ENCODE results near the gene SORCS3. TPM values are rescaled to one million over a fixed set of nuclear protein-coding genes. Genes with fewer than 3 reads are reported as not detected.
A peak's percentile ranks its signal among the peaks of the same experiment; 100 is the strongest.

Gene SORCS3
- total RNA-seq, 1 experiment from 2014 or later: not detected

- intact Hi-C loops (cut with micrococcal nuclease): no loop called here
- ChIA-PET POLR2A (interaction anchor here (0.9 kb wide), 1 partner anchor 35 kb away, joined by 3 read pairs; no protein-coding TSS in a partner anchor), CTCF (interaction anchor here (0.6 to 4.8 kb wide), 5 partner anchors 10 to 256 kb away, joined by 3 to 39 read pairs (median 12); no protein-coding TSS in a partner anchor)
- H3K27ac Mint-ChIP-seq (ENCODE audit: low read depth, unreplicated experiment): no peak overlapping the region
- DNase-seq (ENCODE audit: unreplicated experiment): no peak
- TF ChIP-seq CTCF (IDR thresholded peaks at IDR 0.05; ENCODE audit: unreplicated experiment): no peak
- no peaks in the 10 kb centered on the region for H3K27me3 Mint-ChIP-seq (ENCODE audit: insufficient read depth, unreplicated experiment)
- no peaks in the 10 kb centered on the region for H3K9me3 Mint-ChIP-seq (ENCODE audit: unreplicated experiment)
- no peak overlapping the region for H3K4me3 Mint-ChIP-seq (ENCODE audit: unreplicated experiment)
- no TSS peak for BruUV-seq (replicated peaks)
- H3K4me1 Mint-ChIP-seq (ENCODE audit: insufficient read depth, unreplicated experiment): no peaks in the 10 kb centered on the region
- no peaks in the 10 kb centered on the region for H3K36me3 Mint-ChIP-seq (ENCODE audit: insufficient read depth, unreplicated experiment)
These were observed 28.4 kb upstream of the SORCS3 start for GRCh38 chr10:104612571-104613205.

DNA sequence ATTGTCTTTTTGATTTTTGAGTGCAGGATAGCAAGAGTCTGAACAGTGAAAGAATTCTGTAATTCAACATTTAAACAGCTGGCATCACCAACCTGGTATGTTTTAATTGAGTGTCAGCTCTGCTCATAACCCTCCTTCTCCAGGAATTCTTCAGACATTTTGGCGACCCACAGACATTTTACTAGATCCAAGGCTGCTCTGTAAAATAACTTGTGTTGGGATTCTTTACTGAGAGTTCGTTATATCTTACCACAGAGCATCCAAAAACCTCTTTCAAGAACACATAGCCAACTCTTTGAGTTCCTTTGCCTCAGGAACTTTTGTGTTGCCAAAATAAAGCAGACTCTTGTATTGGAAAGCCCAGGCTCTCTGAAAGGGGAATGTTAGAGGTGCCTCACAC is 27.7 kb upstream of the SORCS3 start:
- POLR2A ChIA-PET: interaction anchor here (0.9 kb wide), 1 partner anchor 34 kb away, joined by 3 read pairs; no protein-coding TSS in a partner anchor
- CTCF ChIA-PET: interaction anchor here (0.6 to 4.8 kb wide), 7 partner anchors 11 to 207 kb away, joined by 3 to 39 read pairs (median 6); no protein-coding TSS in a partner anchor

GRCh38 chr10:104614245-104614831 is 26.8 kb upstream of the SORCS3 start:
- no peaks in the 10 kb centered on the region for H3K4me1 Mint-ChIP-seq (ENCODE audit: insufficient read depth, unreplicated experiment)
- H3K9me3 Mint-ChIP-seq (ENCODE audit: unreplicated experiment): no peaks in the 10 kb centered on the region
- no peak overlapping the region for H3K4me3 Mint-ChIP-seq (ENCODE audit: unreplicated experiment)
- peak; percentile 85 for TF ChIP-seq CTCF (IDR thresholded peaks at IDR 0.05; ENCODE audit: unreplicated experiment)
- H3K36me3 Mint-ChIP-seq (ENCODE audit: insufficient read depth, unreplicated experiment): no peaks in the 10 kb centered on the region
- POLR2A ChIA-PET: no interaction called here
- H3K27ac Mint-ChIP-seq (ENCODE audit: low read depth, unreplicated experiment): no peak overlapping the region
- no TSS peak for BruUV-seq (replicated peaks)
- no peaks in the 10 kb centered on the region for H3K27me3 Mint-ChIP-seq (ENCODE audit: insufficient read depth, unreplicated experiment)
- intact Hi-C loops (cut with micrococcal nuclease): loop anchor here (1.0 to 2.0 kb wide), 2 partner anchors 34 to 208 kb away; no protein-coding TSS in a partner anchor
- peak; percentile 59 for DNase-seq (ENCODE audit: unreplicated experiment)
- CTCF ChIA-PET: interaction anchor here (0.6 to 4.8 kb wide), 20 partner anchors 10 to 590 kb away, joined by 3 to 39 read pairs (median 4); no protein-coding TSS in a partner anchor

More for the DNA sequence above, 27.7 kb upstream of the SORCS3 start:
- Mint-ChIP-seq H3K27me3 (ENCODE audit: insufficient read depth, unreplicated experiment) (no peaks in the 10 kb centered on the region), H3K4me1 (ENCODE audit: insufficient read depth, unreplicated experiment) (no peaks in the 10 kb centered on the region), H3K4me3 (ENCODE audit: unreplicated experiment) (no peak overlapping the region), H3K27ac (ENCODE audit: low read depth, unreplicated experiment) (no peak overlapping the region), H3K9me3 (ENCODE audit: unreplicated experiment) (no peaks in the 10 kb centered on the region), H3K36me3 (ENCODE audit: insufficient read depth, unreplicated experiment) (no peaks in the 10 kb centered on the region)
- no TSS peak for BruUV-seq (replicated peaks)
- intact Hi-C loops (cut with micrococcal nuclease): no loop called here
- no peak for TF ChIP-seq CTCF (IDR thresholded peaks at IDR 0.05; ENCODE audit: unreplicated experiment)
- DNase-seq (ENCODE audit: unreplicated experiment): no peak

DNA sequence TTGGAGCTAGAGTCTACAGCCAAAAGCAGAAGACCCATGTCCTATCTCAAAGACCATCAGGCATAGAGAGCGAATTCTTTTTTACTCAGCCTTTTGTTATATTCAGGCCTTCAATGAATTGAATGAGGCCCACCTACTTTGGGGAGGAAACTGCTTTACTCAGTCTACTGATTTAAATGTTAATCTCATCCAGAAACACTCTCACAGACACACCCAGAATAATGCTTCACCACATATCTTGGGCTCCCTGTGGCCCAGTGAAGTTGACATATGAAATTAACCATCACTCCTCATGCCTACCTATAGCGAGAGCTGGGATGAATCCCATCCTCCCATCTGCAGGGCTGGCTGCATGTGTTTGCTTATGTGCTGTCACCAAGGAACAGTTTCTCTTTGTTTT is 26.0 kb upstream of the SORCS3 start:
- intact Hi-C loops (cut with micrococcal nuclease): loop anchor here (2.0 kb wide), 1 partner anchor 208 kb away; no protein-coding TSS in a partner anchor
- no peaks in the 10 kb centered on the region for H3K27me3 Mint-ChIP-seq (ENCODE audit: insufficient read depth, unreplicated experiment)
- no peaks in the 10 kb centered on the region for H3K9me3 Mint-ChIP-seq (ENCODE audit: unreplicated experiment)
- ChIA-PET POLR2A (no interaction called here), CTCF (interaction anchor here (0.6 to 4.8 kb wide), 15 partner anchors 9 to 325 kb away, joined by 3 to 39 read pairs (median 4); no protein-coding TSS in a partner anchor)
- no peaks in the 10 kb centered on the region for H3K36me3 Mint-ChIP-seq (ENCODE audit: insufficient read depth, unreplicated experiment)
- TF ChIP-seq CTCF (IDR thresholded peaks at IDR 0.05; ENCODE audit: unreplicated experiment): no peak
- H3K4me3 Mint-ChIP-seq (ENCODE audit: unreplicated experiment): no peak overlapping the region
- DNase-seq (ENCODE audit: unreplicated experiment): no peak
- BruUV-seq (replicated peaks): no TSS peak
- H3K27ac Mint-ChIP-seq (ENCODE audit: low read depth, unreplicated experiment): no peak overlapping the region
- H3K4me1 Mint-ChIP-seq (ENCODE audit: insufficient read depth, unreplicated experiment): no peaks in the 10 kb centered on the region
